Spleen (tissue), 7 donors: ENCODE results near the gene PSMB8.

ENCODE experiments used
- POLR2A ChIP-seq, 3 donors: fragments of 450-650 bp; IDR thresholded peaks; one replicate each; pipeline ENCODE4 v1.5.1; 2017; ENCODE audit warnings: antibody characterized with exemption in 3 of 3, mild to moderate bottlenecking in 1 of 3
- POLR2AphosphoS5 ChIP-seq, 3 donors: sonication (generic); formaldehyde crosslinking; IDR thresholded peaks; one replicate each; pipeline ENCODE4 v1.5.1; 2017; ENCODE audit warnings: antibody characterized with exemption in 3 of 3
- TF ChIP-seq, protein P1 (sequence below), 11 experiments: fragments of 200-600 bp in 7 of 11; fragments of 450-650 bp in 4 of 11; sonication (generic) in 4 of 11; IDR thresholded peaks in 8 of 11; conservative IDR thresholded peaks in 3 of 11; 1 replicate in 7 of 11; 2 replicates in 4 of 11; pipeline versions ENCODE4 v1.4.0 to v1.8.0; 2016 to 2021; ENCODE audit warnings: antibody characterized with exemption in 11 of 11, inconsistent platforms in 4 of 11, mild to moderate bottlenecking in 1 of 11
- donor health status: DM: no; HTN: no; CAD: no; lungs with moderate emphysema.
- donor health status: DM: no; HTN: no; CAD: no.
- donor health status: DM: no; HTN: no; CAD: no.

DNA sequence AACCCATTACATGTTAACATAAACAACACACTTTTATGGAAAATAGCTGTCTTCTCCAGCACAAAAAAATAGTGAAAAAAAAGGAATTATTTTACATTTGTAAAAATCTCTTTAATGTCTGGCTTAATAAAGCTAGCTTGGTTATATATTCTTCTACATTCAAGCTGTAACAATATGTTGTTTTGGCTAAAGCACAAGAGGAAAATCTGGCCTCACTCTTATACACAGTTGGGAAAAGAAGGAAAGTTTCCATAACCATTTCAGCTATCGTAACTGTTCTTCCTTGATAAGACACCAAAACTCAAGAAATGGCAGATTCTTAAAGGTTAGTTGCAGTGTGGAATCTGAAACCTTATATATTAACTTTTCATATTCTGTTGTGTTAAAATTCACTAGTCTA is 34.7 kb downstream of the PSMB8 start:
- TF ChIP-seq, protein P1, sequence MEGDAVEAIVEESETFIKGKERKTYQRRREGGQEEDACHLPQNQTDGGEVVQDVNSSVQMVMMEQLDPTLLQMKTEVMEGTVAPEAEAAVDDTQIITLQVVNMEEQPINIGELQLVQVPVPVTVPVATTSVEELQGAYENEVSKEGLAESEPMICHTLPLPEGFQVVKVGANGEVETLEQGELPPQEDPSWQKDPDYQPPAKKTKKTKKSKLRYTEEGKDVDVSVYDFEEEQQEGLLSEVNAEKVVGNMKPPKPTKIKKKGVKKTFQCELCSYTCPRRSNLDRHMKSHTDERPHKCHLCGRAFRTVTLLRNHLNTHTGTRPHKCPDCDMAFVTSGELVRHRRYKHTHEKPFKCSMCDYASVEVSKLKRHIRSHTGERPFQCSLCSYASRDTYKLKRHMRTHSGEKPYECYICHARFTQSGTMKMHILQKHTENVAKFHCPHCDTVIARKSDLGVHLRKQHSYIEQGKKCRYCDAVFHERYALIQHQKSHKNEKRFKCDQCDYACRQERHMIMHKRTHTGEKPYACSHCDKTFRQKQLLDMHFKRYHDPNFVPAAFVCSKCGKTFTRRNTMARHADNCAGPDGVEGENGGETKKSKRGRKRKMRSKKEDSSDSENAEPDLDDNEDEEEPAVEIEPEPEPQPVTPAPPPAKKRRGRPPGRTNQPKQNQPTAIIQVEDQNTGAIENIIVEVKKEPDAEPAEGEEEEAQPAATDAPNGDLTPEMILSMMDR (IDR thresholded peaks at IDR 0.05 in 8 of 11, conservative IDR thresholded peaks at IDR 0.05 in 3 of 11), result no peak
- TF ChIP-seq POLR2A (IDR thresholded peaks at IDR 0.05) (no peak), POLR2AphosphoS5 (IDR thresholded peaks at IDR 0.05) (no peak)
